MM.1S (cell line): ENCODE data around the gene RAD54L.

ENCODE experiments used
- DNase-seq: peaks from one replicate; pipeline ENCODE4 v3.0.0-alpha.2; 2015
- H2AFZ ChIP-seq: fragments of 300-600 bp; sonication (generic); 2 replicates; pipeline ENCODE4 v1.6.0; 2016; ENCODE audit warnings: antibody characterized with exemption, low read length
- H3F3A ChIP-seq: fragments of 300-600 bp; sonication (generic); 2 replicates; pipeline ENCODE4 v1.6.1; 2016; ENCODE audit warnings: mild to moderate bottlenecking, antibody characterized with exemption, low read length, moderate library complexity, mixed read lengths; ENCODE audit not compliant: insufficient read depth
- H3K27ac ChIP-seq: fragments of 300-600 bp; sonication (generic); 2 replicates; pipeline ENCODE4 v1.5.1; 2016; ENCODE audit warnings: mild to moderate bottlenecking, low read length
- H3K27me3 ChIP-seq: fragments of 300-600 bp; sonication (generic); replicated peaks from 2 replicates; pipeline ENCODE4 v1.6.0; 2016; ENCODE audit warnings: low read length; ENCODE audit not compliant: insufficient read depth
- H3K36me3 ChIP-seq: fragments of 300-600 bp; sonication (generic); replicated peaks from 2 replicates; pipeline ENCODE4 v1.6.1; 2016; ENCODE audit warnings: mild to moderate bottlenecking, low read length, mixed read lengths; ENCODE audit not compliant: insufficient read depth
- H3K4me1 ChIP-seq: fragments of 300-600 bp; sonication (generic); 2 replicates; pipeline ENCODE4 v1.6.1; 2016; ENCODE audit warnings: low read length, mixed read lengths
- H3K4me2 ChIP-seq: fragments of 300-600 bp; sonication (generic); 2 replicates; pipeline ENCODE4 v1.6.0; 2016; ENCODE audit warnings: low read depth, low read length
- H3K4me3 ChIP-seq: fragments of 300-600 bp; sonication (generic); 2 replicates; pipeline ENCODE4 v1.5.1; 2016; ENCODE audit warnings: low read length, mixed read lengths
- H3K79me2 ChIP-seq: fragments of 300-600 bp; sonication (generic); 2 replicates; pipeline ENCODE4 v1.6.1; 2016; ENCODE audit warnings: mixed run types, low read length, mixed read lengths
- H3K9ac ChIP-seq: fragments of 300-600 bp; sonication (generic); 2 replicates; pipeline ENCODE4 v1.6.1; 2016; ENCODE audit warnings: low read length, mixed read lengths
- H3K9me2 ChIP-seq: fragments of 300-600 bp; sonication (generic); replicated peaks from 2 replicates; pipeline ENCODE4 v1.6.1; 2016; ENCODE audit warnings: mild to moderate bottlenecking, low read length, mixed read lengths; ENCODE audit not compliant: insufficient read depth
- H3K9me3 ChIP-seq: fragments of 300-600 bp; sonication (generic); replicated peaks from 2 replicates; pipeline ENCODE4 v1.6.1; 2016; ENCODE audit warnings: mild to moderate bottlenecking, low read length, mixed read lengths; ENCODE audit not compliant: insufficient read depth
- H4K20me1 ChIP-seq: fragments of 300-600 bp; sonication (generic); 2 replicates; pipeline ENCODE4 v1.6.1; 2016; ENCODE audit warnings: mild to moderate bottlenecking, low read length, moderate library complexity, mixed read lengths; ENCODE audit not compliant: insufficient read depth
- EZH2 ChIP-seq: fragments of 300-600 bp; sonication (generic); optimal IDR thresholded peaks from 2 replicates; pipeline ENCODE3; 2017; ENCODE audit warnings: low read depth, mild to moderate bottlenecking, antibody characterized with exemption, low read length, mixed read lengths
- EZH2phosphoT487 ChIP-seq: fragments of 300-600 bp; sonication (generic); IDR thresholded peaks from 2 replicates; pipeline ENCODE4 v1.6.1; 2018; ENCODE audit warnings: antibody characterized with exemption, low read length
- TF ChIP-seq, protein P1 (sequence below): fragments of 300-600 bp; sonication (generic); IDR thresholded peaks from 2 replicates; pipeline ENCODE4 v1.5.1; 2016; ENCODE audit warnings: antibody characterized with exemption, low read length, mixed read lengths

The RAD54L gene

DNA sequence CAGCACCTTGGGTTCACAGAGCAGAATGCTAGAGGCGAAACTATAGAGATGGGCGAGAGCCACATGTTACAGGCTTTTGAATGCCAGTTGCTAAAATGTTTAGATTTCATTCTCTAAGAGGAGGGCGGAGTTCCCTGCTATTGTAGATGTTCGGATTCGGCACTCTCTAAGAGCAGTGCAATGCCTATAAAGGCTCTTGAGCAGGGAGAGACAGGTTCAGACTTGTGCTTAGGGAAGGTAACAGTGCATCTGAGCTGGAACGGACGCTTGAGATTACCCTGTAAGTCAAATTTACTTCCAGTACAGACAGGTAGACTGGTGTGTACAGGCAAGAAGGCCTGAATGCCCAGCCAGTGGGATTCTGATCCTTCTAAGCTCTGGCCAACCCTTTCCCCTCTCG lies 29.1 kb upstream of the RAD54L start:
- H3K4me1 ChIP-seq: no peaks in the 10 kb centered on the region
- no peaks in the 10 kb centered on the region for H3K9me2 ChIP-seq
- H3K4me3 ChIP-seq: no peak overlapping the region
- H3K27ac ChIP-seq: no peak overlapping the region
- TF ChIP-seq EZH2 (no peak), EZH2phosphoT487 (no peak)
- TF ChIP-seq, protein P1, sequence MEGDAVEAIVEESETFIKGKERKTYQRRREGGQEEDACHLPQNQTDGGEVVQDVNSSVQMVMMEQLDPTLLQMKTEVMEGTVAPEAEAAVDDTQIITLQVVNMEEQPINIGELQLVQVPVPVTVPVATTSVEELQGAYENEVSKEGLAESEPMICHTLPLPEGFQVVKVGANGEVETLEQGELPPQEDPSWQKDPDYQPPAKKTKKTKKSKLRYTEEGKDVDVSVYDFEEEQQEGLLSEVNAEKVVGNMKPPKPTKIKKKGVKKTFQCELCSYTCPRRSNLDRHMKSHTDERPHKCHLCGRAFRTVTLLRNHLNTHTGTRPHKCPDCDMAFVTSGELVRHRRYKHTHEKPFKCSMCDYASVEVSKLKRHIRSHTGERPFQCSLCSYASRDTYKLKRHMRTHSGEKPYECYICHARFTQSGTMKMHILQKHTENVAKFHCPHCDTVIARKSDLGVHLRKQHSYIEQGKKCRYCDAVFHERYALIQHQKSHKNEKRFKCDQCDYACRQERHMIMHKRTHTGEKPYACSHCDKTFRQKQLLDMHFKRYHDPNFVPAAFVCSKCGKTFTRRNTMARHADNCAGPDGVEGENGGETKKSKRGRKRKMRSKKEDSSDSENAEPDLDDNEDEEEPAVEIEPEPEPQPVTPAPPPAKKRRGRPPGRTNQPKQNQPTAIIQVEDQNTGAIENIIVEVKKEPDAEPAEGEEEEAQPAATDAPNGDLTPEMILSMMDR: no peak
- no peak overlapping the region for H2AFZ ChIP-seq
- H3K9me3 ChIP-seq: no peaks in the 10 kb centered on the region
- no peak for DNase-seq
- no peaks in the 10 kb centered on the region for H3K79me2 ChIP-seq
- no peaks in the 10 kb centered on the region for H3K36me3 ChIP-seq
- no peak overlapping the region for H3K4me2 ChIP-seq
- H4K20me1 ChIP-seq: no peaks in the 10 kb centered on the region
- H3F3A ChIP-seq: no peaks in the 10 kb centered on the region
- no peak overlapping the region for H3K9ac ChIP-seq
- H3K27me3 ChIP-seq: no peaks in the 10 kb centered on the region

GRCh38 chr1:46219551-46220520 lies 27.7 kb upstream of the RAD54L start:
- Histone ChIP-seq H3K27ac (no peak overlapping the region), H2AFZ (no peak overlapping the region)

GRCh38 chr1:46220808-46221207 lies 26.8 kb upstream of the RAD54L start:
- Histone ChIP-seq H3K79me2 (no peaks in the 10 kb centered on the region), H3F3A (no peaks in the 10 kb centered on the region), H3K9me2 (no peaks in the 10 kb centered on the region), H3K27ac (no peak overlapping the region), H3K4me1 (no peaks in the 10 kb centered on the region), H3K9me3 (no peaks in the 10 kb centered on the region), H2AFZ (0 out of 2 replicates have a peak overlapping the region, but pooled peaks have one; percentile 14), H3K27me3 (no peaks in the 10 kb centered on the region), H4K20me1 (no peaks in the 10 kb centered on the region), H3K36me3 (no peaks in the 10 kb centered on the region), H3K9ac (no peak overlapping the region), H3K4me3 (no peak overlapping the region), H3K4me2 (no peak overlapping the region)
- no peak for TF ChIP-seq EZH2phosphoT487
- no peak for TF ChIP-seq EZH2
- TF ChIP-seq, protein P1: no peak
- no peak for DNase-seq

More at GRCh38 chr1:46219551-46220520, 27.7 kb upstream of the RAD54L start:
- Histone ChIP-seq H3K9me2 (no peaks in the 10 kb centered on the region), H3K27me3 (no peaks in the 10 kb centered on the region), H4K20me1 (no peaks in the 10 kb centered on the region), H3K4me2 (no peak overlapping the region), H3K4me3 (no peak overlapping the region), H3K4me1 (no peaks in the 10 kb centered on the region), H3K9ac (no peak overlapping the region), H3K79me2 (no peaks in the 10 kb centered on the region), H3F3A (no peaks in the 10 kb centered on the region), H3K36me3 (no peaks in the 10 kb centered on the region), H3K9me3 (no peaks in the 10 kb centered on the region)
- DNase-seq: no peak
- TF ChIP-seq, protein P1: no peak
- TF ChIP-seq EZH2: no peak
- TF ChIP-seq EZH2phosphoT487: no peak
